HepG2 (cell line): ENCODE measurements around the gene SBNO1. TPM values are rescaled to one million over a fixed set of nuclear protein-coding genes. Genes with fewer than 3 reads are reported as not detected.
A peak's percentile ranks its signal among the peaks of the same experiment; 100 is the strongest.

Experiments used
- ADNP ChIP-seq: sonication (generic); formaldehyde crosslinking; IDR thresholded peaks from 2 replicates; pipeline ENCODE4 v1.4.0; 2020; ENCODE audit warnings: missing genetic modification reagents
- EZH2 ChIP-seq: conservative IDR thresholded peaks from 2 replicates; pipeline ENCODE4 v1.6.1; 2012; ENCODE audit warnings: mild to moderate bottlenecking, low read depth, low read length, moderate library complexity
- FOXP1 ChIP-seq, 2 experiments: fragments of 450-650 bp in 1 of 2; IDR thresholded peaks; 2 replicates each; pipeline ENCODE4 v1.6.1; 2017 to 2018; ENCODE audit warnings: antibody characterized with exemption in 1 of 2
- KLF12 ChIP-seq: sonication (generic); formaldehyde crosslinking; IDR thresholded peaks from 2 replicates; pipeline ENCODE4 v1.4.0; 2020; ENCODE audit warnings: missing genetic modification reagents, borderline replicate concordance
- KLF6 ChIP-seq: IDR thresholded peaks from 2 replicates; pipeline ENCODE4 v1.8.0; 2016; ENCODE audit warnings: missing biosample characterization, missing genetic modification reagents
- NCOR1 ChIP-seq: fragments of 200-600 bp; sonication (generic); IDR thresholded peaks from 2 replicates; pipeline ENCODE4 v1.7.0; 2017; ENCODE audit warnings: antibody characterized with exemption, low read length, borderline replicate concordance
- NFAT5 ChIP-seq: sonication (generic); formaldehyde crosslinking; IDR thresholded peaks from 2 replicates; pipeline ENCODE4 v1.4.0; 2020; ENCODE audit warnings: missing genetic modification reagents
- NFKBIZ ChIP-seq: IDR thresholded peaks from 2 replicates; pipeline ENCODE4 v1.6.1; 2018; ENCODE audit warnings: missing genetic modification reagents, missing compliant biosample characterization
- PRPF4 ChIP-seq: fragments of 200-400 bp; formaldehyde crosslinking; IDR thresholded peaks from 2 replicates; pipeline ENCODE4 v1.6.1; 2016; ENCODE audit warnings: low read length, low read depth; ENCODE audit not compliant: poor library complexity, severe bottlenecking
- RXRB ChIP-seq: IDR thresholded peaks from 2 replicates; pipeline ENCODE4 v1.6.1; 2016; ENCODE audit warnings: borderline replicate concordance, missing genetic modification reagents, missing compliant biosample characterization
- SNRNP70 ChIP-seq: fragments of 200-400 bp; formaldehyde crosslinking; IDR thresholded peaks from 2 replicates; pipeline ENCODE4 v1.6.1; 2017; ENCODE audit warnings: mild to moderate bottlenecking, low read depth, low read length, moderate library complexity
- TFAP4 ChIP-seq: sonication (generic); IDR thresholded peaks from 2 replicates; pipeline ENCODE4 v1.6.1; 2016; ENCODE audit warnings: low read depth, borderline replicate concordance
- TP53 ChIP-seq: sonication (generic); formaldehyde crosslinking; conservative IDR thresholded peaks from 2 replicates; pipeline ENCODE4 v1.4.0; 2020; ENCODE audit warnings: missing genetic modification reagents
- ZC3H4 ChIP-seq: sonication (generic); formaldehyde crosslinking; IDR thresholded peaks from 2 replicates; pipeline ENCODE4 v1.4.0; 2020; ENCODE audit warnings: missing genetic modification reagents, borderline replicate concordance
- ZIK1 ChIP-seq: sonication (generic); formaldehyde crosslinking; IDR thresholded peaks from 2 replicates; pipeline ENCODE4 v1.5.0; 2020; ENCODE audit warnings: mild to moderate bottlenecking, low read depth, missing genetic modification reagents, borderline replicate concordance
- ZKSCAN8 ChIP-seq: IDR thresholded peaks from 2 replicates; pipeline ENCODE4 v1.6.1; 2016; ENCODE audit warnings: borderline replicate concordance, missing genetic modification reagents, missing compliant biosample characterization
- ZNF572 ChIP-seq: sonication (generic); formaldehyde crosslinking; IDR thresholded peaks from 2 replicates; pipeline ENCODE4 v1.5.1; 2020; ENCODE audit warnings: mild to moderate bottlenecking, missing genetic modification reagents
- ZNF710 ChIP-seq: sonication (generic); formaldehyde crosslinking; IDR thresholded peaks from 2 replicates; pipeline ENCODE4 v1.5.0; 2020; ENCODE audit warnings: mild to moderate bottlenecking, missing genetic modification reagents, borderline replicate concordance
- ZNF784 ChIP-seq: sonication (generic); formaldehyde crosslinking; IDR thresholded peaks from 2 replicates; pipeline ENCODE4 v1.5.1; 2020; ENCODE audit warnings: missing genetic modification reagents, mild to moderate bottlenecking, borderline replicate concordance
- polyA plus RNA-seq, 8 experiments: library from polyadenylated mRNA; depleted of rRNA in 3 of 8; stranded (reverse) in 7 of 8; unstranded in 1 of 8; fragments of >200 nt; fragmentation: Illumina TruSeq in 4 of 8; extraction: Trizol in 4 of 8; gene quantifications; 2 replicates each; pipeline versions ENCODE4 v1.2.1 to v1.2.3, GENCODE V29; 2011 to 2016; ENCODE audit warnings: low read depth in 4 of 8, missing spikeins in 1 of 8, mixed read lengths in 1 of 8; ENCODE audit not compliant: insufficient read depth in 1 of 8
- total RNA-seq, 5 experiments: library from RNA; depleted of rRNA; stranded (reverse); fragments of >200 nt; fragmentation: Illumina TruSeq; extraction: Trizol; gene quantifications; 2 replicates each; pipeline ENCODE4 v1.2.3, GENCODE V29; 2016; ENCODE audit warnings: low read depth in 1 of 5

SBNO1 gene
- total and polyA plus RNA-seq, 2 of the 13 experiments (the other 11 are each of a cell fraction or from before 2014, with no cell fraction given) = 10.9 to 40.2 TPM

- TF ChIP-seq ZKSCAN8 (CRISPR knock-in tag) (peak; percentile 34; the same call in 1 of the 2 replicates), SNRNP70 (no peak), ZNF710 (CRISPR knock-in tag) (peak; percentile 71; the same call in 1 of the 2 replicates), FOXP1 (IDR thresholded peaks at IDR 0.05) (no peak), FOXP1 (CRISPR knock-in tag; IDR thresholded peaks at IDR 0.05) (no peak), KLF12 (CRISPR knock-in tag) (peak; percentile 61; the same call in 1 of the 2 replicates), EZH2 (no peak), KLF6 (0 out of 2 replicates have a peak, but pooled peaks have one; percentile 40), ZNF572 (CRISPR knock-in tag) (peak; percentile 37; the same call in 1 of the 2 replicates), NFKBIZ (CRISPR knock-in tag) (no peak; the same call in 1 of the 2 replicates), NCOR1 (peak; percentile 33; the same call in 1 of the 2 replicates), ZNF784 (CRISPR knock-in tag) (no peak), ADNP (CRISPR knock-in tag) (no peak), ZIK1 (CRISPR knock-in tag) (no peak), PRPF4 (no peak), NFAT5 (CRISPR knock-in tag) (no peak), RXRB (CRISPR knock-in tag) (peak; percentile 56), TP53 (peak; percentile 73; the same call in 1 of the 2 replicates), ZC3H4 (no peak; the same call in 1 of the 2 replicates), TFAP4 (no peak)
Measured at GRCh38 chr12:123365025-123365917, 624 bp upstream of the SBNO1 start (continued).
